ENCODE data around the gene GPC5.

Gene GPC5

DNA sequence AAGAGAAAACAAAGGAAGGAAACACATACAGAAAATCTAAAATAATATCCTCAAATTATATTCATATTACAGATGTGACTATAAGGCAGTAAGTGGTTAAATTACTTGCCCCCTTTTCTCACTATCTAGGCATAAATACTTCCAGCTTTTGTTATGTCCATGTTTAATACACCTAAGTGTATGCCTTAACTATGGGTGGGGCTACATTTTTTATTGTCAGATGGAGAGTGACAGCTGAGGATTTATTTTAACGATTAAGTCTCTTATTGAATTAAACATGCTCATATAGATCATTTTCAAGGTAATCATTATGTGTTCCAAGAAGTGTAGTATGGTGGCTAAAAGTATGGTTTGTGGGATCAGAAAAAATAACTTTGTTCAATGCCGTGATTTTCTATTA, 909.3 kb downstream of the GPC5 start:
- DNase-seq: no peak

DNA sequence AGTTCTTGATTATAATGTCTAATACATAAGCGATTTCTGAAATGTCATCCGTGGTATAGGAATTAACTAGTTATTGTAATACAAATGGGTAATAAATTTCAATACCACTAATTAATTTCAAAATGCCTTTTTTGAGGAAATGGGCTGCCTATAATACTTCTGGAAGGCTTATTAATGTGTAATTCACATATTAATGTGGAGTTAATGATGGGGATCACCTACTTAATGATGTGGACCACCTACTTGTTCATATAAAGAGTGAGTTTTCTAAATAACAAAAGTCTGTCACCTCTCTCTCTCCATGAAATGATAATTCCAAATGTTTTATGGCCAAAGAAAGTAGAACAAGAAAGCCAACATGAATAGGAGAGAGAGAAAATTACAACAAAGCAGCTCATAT, 914.4 kb downstream of the GPC5 start:
- DNase-seq: no peak

DNA sequence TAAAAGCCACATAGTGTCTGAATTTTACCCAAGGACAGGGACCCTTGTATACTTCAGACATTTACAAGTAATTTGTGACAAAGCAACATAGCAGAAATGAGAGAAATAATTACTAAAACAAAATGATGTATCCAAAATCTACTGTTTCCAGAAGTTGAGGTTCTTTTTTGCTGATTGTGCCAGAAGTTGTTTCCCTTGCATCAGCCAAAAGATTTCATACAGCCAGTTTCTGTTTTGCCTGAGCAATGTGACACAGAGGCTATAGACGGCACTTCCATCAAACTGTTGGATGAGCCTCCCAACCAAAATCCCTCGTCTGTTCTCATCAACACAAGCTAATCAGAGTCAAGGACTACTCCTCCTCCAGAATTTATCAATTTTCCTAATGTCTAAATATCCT, 915.0 kb downstream of the GPC5 start:
- no peak for DNase-seq

DNA sequence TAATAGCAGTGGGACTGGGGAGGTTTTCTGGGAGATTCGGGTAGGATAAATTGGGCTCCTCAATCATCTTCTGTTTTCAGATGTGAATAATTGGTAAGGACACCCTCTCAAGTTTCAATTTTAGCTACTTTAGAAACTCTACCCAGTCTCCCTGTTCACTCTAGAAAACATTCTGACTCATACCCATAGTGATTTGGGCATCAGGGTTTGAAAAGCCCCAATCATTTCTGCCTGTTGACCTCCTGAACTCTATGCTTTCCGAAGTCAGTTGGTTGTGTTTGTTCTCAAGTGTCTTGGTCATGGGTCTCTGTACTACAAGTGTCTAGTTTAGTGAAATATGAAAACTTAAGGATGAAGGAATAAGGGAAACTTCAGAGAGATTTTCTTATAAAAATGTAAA, 916.8 kb downstream of the GPC5 start:
- no peak for DNase-seq

DNA sequence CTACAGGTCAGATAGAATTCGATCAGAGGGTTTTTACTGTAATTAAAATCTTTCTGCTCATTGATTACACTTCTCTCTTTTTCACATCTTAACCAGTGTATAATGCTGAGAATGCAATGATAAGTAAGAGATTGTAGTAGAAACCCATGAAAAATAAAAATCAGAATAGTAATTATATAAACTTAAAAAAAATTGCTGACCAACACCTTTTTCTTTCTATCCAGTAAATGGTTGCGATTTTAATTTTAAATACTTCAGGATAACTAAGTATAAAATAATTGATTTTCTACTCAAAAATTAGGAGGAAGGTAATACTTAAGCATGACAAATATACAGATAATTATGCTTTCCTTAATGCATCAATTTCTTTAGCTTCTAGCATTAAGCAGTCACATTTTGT, 917.6 kb downstream of the GPC5 start:
- DNase-seq: no peak

DNA sequence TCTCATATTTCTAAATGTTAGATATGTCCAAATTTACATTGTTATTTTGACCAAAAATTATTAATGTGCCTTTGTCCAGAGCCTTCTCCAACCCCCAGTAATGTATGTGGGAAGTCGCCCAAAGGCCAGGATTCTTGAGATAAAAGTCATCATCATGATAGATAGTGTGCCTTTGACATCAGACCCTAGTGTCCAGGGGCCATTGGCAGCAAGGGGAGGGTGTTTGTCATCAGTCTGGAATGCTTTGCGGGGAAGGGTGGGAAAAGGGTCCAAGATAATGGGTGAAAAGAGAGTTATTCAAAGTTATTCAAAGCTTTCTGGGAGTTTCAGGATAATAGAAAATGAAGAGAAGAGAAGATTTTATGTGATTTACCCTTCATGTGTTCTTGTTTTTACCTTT, 918.6 kb downstream of the GPC5 start:
- no peak for DNase-seq

DNA sequence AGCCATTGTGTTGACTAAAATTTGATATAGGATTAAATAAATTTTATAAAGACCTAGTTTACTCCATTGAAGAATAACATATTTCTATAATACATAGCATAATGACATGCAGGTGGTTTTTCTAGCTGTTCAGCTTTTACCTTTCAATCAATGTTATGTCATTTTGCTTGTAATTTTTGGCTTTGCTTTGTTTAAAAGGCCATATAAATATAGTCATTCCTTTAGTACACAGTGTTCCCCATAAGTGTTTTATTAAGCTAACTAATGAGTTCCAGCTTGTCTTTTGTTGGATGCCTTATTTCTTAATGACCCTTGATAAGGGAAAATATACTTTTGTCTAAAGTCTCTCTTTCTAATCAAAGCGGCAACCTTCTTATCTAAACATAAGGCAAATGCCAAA, 921.9 kb downstream of the GPC5 start:
- DNase-seq: no peak

DNA sequence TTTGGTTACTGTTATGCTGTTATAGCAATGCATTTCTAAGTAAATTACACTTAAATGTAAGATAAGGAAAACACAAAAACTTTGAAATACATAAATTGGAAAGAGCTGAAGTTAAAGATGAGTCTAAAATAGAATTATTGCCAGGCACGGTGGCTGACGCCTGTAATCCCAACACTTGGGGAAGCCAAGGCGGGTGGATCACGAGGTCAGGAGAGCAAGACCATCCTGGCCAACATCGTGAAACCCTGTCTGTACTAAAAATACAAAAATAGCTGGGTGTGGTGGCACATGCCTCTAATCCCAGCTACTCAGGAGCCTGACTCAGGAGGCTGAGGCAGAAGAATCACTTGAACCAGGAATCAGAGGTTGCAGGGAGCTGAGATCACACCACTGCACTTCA, 922.8 kb downstream of the GPC5 start:
- DNase-seq: no peak

DNA sequence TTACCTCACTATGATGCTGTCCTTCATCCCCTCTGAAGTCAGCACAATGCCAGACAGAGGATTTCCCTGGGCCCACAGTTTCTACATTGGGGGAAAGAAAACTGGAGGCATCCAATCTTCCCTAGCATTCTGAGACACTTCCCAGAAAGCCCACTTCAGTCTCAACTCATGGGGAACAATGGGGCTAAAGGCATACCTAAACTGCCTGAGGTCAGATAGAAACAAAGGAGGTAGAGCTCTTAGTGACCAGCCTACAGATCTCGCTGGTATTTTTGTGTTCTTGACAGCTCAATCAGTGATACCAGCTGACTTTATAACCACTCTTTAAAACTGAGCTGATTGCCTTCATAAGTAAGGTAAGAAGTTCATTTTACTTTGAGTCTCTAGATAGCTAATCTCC, 947.2 kb downstream of the GPC5 start:
- DNase-seq: no peak

DNA sequence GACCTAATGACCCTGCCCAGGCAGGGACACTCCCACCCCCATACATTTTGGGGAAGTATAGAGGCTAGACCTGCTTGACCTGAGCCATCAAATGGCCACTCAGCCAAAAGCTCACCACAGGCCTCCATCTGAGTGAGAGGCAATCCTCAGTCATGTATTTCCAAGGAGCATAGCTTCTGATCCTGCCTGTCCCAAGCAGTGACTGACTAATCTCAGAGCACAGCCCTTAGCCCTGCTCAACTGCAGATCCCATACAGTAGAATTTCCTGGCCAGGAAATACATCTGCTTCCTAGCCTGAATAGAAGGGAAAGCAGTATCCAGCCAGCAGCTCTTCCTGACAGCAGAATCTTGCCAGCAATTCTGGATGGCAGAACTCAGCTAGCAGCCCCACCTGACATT, 947.6 kb downstream of the GPC5 start:
- no peak for DNase-seq

DNA sequence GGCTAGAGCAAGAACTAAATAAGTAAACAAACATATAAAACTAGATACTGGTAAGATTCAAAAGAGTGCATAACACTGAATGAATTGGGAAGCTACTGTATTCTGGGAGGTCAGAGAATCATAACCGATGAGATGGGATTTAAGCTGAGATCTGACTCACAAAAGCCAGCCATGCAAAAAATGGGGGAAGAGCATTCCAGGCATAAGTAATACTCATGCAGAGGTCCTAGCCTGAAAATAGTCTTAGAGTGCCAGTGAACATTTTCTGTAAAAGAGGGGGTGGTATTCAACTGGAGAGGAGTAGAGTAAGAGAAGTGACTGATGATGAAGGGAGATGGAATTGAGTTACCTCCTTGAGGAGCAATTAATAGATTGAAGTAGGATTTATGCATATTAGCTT, 956.2 kb downstream of the GPC5 start:
- DNase-seq: no peak

DNA sequence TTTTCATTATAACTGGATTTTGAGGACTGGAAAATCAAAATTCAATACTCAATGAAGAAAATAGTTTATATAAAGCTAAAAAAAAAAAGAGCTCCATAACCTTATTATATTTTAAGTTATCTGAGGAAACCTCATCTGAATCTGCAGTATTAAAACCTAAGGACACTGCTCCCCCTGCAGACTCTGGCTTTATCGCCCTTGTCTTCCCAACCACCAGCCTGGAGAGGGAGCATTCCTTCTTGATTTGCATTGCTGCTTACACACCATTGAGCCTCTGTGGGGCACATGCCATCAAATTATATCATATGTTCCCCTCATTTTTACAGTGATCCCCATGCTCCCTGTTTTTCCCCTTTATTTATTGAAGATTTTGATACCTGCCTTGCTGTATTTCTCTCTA, 956.8 kb downstream of the GPC5 start:
- DNase-seq: no peak

DNA sequence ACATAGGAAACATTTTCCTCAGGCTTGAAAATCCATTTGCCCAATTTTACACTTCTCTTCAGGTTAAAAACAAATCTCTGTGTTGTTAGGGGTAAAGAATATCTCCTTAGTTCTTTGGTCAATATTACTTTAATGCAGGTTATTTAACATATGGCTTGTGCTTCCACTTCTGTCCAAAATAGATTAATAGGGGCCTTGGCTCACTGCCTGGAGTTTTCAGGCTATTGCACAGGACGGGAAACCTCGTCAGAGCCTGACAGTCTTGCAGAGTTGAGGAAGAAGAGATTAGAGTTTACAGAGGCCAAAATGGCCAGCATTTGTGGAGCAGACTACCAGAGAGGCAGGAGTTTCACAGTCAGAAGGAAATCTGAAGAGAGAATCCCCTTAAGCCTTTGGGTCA, 964.3 kb downstream of the GPC5 start:
- no peak for DNase-seq

DNA sequence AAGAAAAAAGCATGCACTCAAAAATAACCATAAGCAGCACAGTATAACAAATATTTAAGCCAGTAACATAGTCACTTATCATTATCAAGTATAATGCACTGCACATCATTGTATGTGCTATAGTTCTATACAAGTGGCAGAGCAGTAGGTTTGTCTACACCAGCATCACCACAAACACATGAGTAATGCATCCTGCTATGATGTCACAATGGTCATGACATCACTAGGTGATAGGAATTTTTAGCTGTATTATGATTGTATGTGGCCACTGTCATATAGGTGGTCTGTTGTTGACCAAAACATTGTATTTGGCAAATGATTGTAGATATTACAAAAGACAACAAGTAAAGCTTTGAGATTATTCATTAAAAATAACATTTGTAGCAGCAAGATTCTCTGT, 967.5 kb downstream of the GPC5 start:
- no peak for DNase-seq

DNA sequence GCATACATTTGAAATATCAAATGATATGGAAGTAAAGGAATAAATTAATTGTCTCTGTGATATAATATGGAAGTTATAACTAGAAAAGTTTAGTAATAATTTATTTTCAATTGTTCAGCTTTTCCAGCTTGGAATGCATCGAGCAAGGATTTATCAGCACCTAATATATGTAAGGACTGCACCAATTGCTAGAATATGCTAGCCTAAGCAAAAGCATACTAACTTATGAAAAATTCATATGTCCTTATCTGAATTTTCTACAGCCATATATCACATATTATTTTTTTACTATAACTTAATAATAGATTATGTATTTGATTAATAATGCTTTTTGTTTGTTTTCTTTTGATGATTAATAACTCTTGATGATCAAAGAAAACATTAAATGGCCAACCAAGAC, 979.0 kb downstream of the GPC5 start:
- DNase-seq: no peak

DNA sequence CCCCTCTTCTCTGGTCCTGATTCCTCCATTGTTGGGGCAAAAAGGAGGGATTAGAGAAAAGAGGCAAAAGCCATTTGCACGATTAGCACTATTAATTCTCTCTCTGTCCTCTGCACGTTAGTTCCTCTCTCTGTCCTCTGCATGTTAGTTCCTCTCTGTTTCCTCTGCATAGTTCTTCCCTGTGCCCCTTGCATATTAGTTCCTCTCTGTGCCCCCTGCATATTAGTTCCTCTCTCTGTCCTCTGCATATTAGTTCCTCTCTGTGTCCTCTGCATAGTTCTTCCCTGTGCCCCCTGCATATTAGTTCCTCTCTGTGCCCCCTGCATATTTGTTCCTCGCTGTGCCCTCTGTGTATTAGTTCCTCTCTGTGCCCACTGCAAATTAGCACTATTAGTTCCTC, 981.0 kb downstream of the GPC5 start:
- no peak for DNase-seq

DNA sequence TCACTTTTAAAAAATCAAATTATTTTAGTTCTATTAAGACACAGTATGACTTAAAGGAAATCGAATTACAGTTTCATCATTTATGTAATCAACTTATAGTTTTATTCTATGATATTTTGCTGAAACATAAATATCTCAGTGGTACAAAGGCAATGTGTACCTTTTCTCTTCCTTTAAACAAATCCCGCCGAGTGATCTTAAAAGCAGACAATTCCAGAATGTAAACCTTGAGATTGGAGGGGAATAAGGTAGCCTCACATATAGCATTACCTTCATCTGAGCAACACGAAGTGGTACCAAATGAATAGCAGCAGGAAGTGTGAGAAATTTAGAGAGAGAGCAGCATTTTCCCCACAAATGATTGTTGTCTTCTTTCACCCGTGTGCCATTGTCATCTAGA, 986.0 kb downstream of the GPC5 start:
- no peak for DNase-seq

DNA sequence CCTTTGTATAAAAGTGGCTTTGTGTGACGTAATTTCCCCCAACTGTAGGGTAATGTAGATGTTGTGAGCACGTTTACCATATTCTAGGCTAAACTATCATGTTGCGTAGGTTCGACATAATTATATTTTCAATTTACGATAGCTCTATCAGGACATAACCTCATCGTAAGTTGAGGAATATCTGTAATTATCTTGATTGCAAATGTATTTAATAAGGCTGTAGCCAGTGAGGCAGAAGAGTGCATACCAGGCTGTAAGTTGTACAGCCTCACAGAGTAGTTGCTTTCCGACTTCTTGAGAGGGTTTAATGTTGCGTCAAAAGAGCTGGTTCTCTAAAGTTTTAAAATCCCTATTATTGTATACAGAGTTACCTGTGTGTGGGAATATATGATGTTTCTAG, 988.8 kb downstream of the GPC5 start:
- DNase-seq: no peak

DNA sequence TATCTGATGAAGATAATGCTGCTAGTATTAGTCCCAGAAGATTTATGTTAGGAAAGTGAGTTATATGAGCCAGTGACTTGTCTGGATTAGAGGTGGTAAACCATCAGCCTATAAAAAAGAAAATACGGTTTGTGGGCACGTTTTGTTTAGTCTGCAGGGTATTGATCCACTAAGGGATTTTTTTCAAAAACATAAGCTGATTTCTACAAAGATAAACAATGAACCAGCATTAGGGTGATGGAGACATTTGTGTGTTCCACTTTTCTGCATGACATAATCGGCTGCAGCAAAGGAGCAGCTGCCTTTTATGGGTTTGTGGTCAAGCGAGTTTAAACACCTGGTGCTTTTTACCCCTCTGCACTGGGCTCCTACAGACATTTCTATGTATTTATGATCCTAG, 991.8 kb downstream of the GPC5 start:
- DNase-seq: no peak

DNA sequence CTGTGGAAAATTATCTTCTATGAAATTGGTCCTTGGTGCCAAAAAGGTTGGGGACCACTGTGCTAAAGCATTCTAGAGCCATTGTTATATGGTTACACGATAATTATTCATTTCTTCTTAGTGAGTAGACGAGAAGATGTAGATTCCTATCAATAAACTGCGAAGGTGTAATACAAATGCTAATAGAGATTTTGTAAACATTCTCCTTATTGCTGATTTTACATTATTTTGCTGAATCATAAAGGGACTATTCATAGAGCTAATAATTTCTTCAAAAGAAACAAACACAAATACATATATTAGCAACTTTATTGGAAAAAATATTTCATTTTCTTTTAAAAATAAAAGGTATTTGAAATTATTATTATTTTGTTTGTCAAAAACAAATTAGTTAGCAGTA, 1005.2 kb downstream of the GPC5 start:
- no peak for DNase-seq

DNA sequence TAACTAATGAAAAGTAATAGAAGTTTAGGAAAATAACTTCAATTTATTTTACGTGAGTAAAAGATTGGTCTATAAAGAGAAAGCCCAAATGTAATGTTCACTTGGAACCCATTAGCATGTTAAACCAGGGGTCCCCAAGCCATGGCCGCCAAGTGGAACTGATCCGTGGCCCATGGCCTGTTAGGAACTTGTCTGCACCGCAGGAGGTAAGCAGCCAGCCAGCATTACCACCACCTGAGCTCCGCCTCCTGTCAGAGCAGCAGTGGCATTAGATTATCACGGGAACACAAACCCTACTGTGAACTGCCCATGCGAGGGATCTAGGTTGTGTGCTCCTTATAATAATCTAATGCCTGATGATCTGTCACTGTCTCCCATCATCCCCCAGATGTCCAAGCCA, 1009.4 kb downstream of the GPC5 start:
- DNase-seq: no peak

DNA sequence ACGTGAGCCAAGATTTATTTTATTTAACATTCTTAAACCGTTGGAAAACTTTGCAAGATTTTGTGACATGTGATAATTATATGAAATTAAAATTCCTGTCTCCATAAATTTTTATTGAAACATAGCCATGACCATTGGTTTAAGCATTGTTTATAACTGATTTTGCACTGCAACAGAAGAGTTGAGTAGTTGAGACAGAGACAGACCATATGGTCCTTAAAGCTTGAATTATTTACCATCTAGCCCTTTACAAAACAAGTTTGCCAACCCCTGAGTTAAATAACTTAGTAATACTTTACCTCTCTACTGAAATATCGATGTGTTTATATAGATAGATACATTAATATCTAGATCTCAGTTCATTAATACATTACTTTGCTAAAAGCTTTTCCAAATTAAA, 1014.1 kb downstream of the GPC5 start:
- DNase-seq: no peak

DNA sequence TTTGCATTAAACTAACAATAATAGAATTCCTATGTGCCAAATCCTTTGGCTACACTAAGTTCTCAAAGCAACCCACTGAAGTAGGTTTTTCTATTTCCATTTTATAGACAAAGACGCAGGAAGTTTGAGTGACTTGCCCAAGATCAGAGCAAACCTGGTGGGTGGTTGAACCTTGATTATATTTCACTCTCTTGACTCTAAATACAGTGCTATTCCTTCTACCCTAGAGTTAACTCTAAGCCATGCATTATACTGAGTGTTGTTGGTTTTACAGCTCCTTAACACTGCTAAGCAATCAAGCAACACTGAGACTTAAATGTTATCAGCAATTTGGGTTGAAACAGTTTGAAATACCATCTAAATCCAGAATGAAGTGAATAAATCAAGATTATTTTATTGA, 1014.6 kb downstream of the GPC5 start:
- DNase-seq: no peak

DNA sequence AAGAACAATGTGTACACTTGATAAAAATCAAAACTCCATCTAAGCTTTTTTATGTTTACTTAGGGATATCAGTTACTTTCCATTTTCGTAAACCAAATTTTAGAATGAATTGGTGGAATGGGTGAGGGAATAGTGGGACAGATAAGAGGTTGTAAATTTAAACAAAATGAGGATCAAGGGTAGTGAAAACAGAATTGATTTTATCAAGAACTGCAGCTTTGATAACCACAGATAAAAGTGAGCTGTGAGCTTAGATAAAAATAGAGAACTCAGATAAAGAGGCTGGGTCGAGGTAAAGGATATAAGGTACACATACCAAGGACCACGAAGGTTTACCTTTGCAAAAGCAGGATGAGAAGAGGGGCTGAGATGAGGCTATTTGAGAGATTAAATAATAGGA, 1015.0 kb downstream of the GPC5 start:
- DNase-seq: no peak

DNA sequence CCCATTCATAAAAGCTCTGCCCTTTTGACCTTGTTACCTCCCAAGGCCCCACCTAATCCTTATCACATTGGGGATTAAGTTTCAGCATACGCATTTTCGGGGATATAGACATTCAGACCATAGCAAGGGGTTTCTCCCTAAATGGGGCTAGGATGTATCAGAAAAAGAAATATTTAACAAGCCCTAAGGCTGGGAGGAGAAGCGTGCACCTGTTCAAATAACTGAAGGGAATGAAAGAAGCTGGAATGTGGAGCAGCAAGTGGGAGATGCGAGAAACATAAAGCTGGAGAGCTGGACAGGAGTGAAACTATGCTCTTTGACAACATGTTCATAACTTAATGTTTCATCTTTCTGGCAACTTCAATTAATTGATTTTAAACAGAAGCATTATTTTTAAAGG, 1016.4 kb downstream of the GPC5 start:
- no peak for DNase-seq

DNA sequence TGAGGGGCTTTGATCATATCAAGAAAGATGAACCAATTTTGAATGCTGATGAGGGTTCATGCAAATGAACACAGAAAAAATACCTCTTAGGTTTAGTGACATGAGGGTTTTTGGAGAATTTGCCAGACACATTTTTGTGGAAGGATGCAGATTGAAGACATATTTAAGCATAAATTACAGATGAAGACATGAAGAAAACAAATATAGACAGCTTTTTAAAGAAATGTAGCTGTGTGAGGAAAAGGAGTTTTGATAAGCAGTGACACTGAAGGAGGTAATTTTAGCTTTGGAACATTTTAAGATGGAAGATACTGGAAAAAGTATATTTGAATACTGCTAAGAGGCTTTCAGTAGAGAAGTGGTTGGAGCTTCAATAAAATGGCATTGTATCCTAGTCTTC, 1017.4 kb downstream of the GPC5 start:
- no peak for DNase-seq
